GM23338 (cell line): Measurements from ENCODE around the gene TRAPPC3L. TPM values are rescaled to one million over a fixed set of nuclear protein-coding genes. Genes with fewer than 3 reads are reported as not detected.
A peak's percentile ranks its signal among the peaks of the same experiment; 100 is the strongest.

Experiments
- ATAC-seq: fragments of 200-7000 bp; cut with Tn5 transposase; 3 replicates; pipeline ENCODE4 v1.9.1; 2020
- DNase-seq: peaks from one replicate; pipeline ENCODE4 v3.0.0-alpha.2; 2015; ENCODE audit warnings: low spot score
- H2AFZ ChIP-seq: fragments of 200-600 bp; sonication (generic); 2 replicates; pipeline ENCODE4 v1.8.0; 2016; ENCODE audit warnings: antibody characterized with exemption, mild to moderate bottlenecking, moderate library complexity
- H3F3A ChIP-seq: fragments of 200-600 bp; sonication (generic); replicated peaks from 2 replicates; pipeline ENCODE4 v1.8.0; 2017; ENCODE audit warnings: antibody characterized with exemption, mixed run types, low read depth
- H3K27ac ChIP-seq: fragments of 200-600 bp; sonication (generic); 2 replicates; pipeline ENCODE4 v1.6.1; 2016; ENCODE audit warnings: low read depth
- H3K27me3 ChIP-seq: fragments of 200-600 bp; sonication (generic); 2 replicates; pipeline ENCODE4 v1.8.0; 2016; ENCODE audit warnings: mild to moderate bottlenecking, mixed run types, moderate library complexity; ENCODE audit not compliant: insufficient read depth
- H3K36me3 ChIP-seq: fragments of 200-600 bp; sonication (generic); 2 replicates; pipeline ENCODE4 v1.8.0; 2016; ENCODE audit warnings: mild to moderate bottlenecking; ENCODE audit not compliant: insufficient read depth
- H3K4me1 ChIP-seq: fragments of 200-600 bp; sonication (generic); 2 replicates; pipeline ENCODE4 v1.8.0; 2016; ENCODE audit warnings: mild to moderate bottlenecking, moderate library complexity; ENCODE audit not compliant: insufficient read depth
- H3K4me2 ChIP-seq: fragments of 200-600 bp; sonication (generic); 2 replicates; pipeline ENCODE4 v1.7.1; 2017; ENCODE audit warnings: mixed run types
- H3K4me3 ChIP-seq: fragments of 200-600 bp; sonication (generic); 2 replicates; pipeline ENCODE4 v1.6.1; 2016; ENCODE audit warnings: mixed run types
- H3K79me2 ChIP-seq: fragments of 200-600 bp; sonication (generic); replicated peaks from 2 replicates; pipeline ENCODE4 v1.8.0; 2017; ENCODE audit warnings: mild to moderate bottlenecking; ENCODE audit not compliant: insufficient read depth
- H3K9me2 ChIP-seq: fragments of 200-600 bp; sonication (generic); 2 replicates; pipeline ENCODE4 v1.8.0; 2017; ENCODE audit not compliant: insufficient read depth
- H4K20me1 ChIP-seq: fragments of 200-600 bp; sonication (generic); replicated peaks from 2 replicates; pipeline ENCODE4 v1.8.0; 2017; ENCODE audit warnings: mild to moderate bottlenecking; ENCODE audit not compliant: insufficient read depth
- H3K27ac Mint-ChIP-seq: 2 replicates; pipeline ENCODE4 v1.8.0; 2020; ENCODE audit warnings: inconsistent platforms, mild to moderate bottlenecking, moderate library complexity, mixed read lengths
- H3K27me3 Mint-ChIP-seq: 3 replicates; pipeline ENCODE4 v1.8.0; 2022; ENCODE audit warnings: low read depth, mild to moderate bottlenecking, moderate library complexity, mixed read lengths, inconsistent platforms; ENCODE audit not compliant: insufficient read depth, poor library complexity
- H3K36me3 Mint-ChIP-seq: 3 replicates; pipeline ENCODE4 v1.8.0; 2021; ENCODE audit warnings: low read depth, mild to moderate bottlenecking, inconsistent platforms, moderate library complexity, mixed read lengths
- H3K4me1 Mint-ChIP-seq: 3 replicates; pipeline ENCODE4 v1.8.0; 2020; ENCODE audit warnings: mild to moderate bottlenecking, inconsistent platforms, mixed read lengths
- H3K4me3 Mint-ChIP-seq: 3 replicates; pipeline ENCODE4 v1.8.0; 2021; ENCODE audit warnings: moderate library complexity, mild to moderate bottlenecking, inconsistent platforms, mixed read lengths
- H3K9me3 Mint-ChIP-seq: 3 replicates; pipeline ENCODE4 v1.8.0; 2020; ENCODE audit warnings: moderate library complexity, mild to moderate bottlenecking, inconsistent platforms, mixed read lengths
- CREB1 ChIP-seq: fragments of 250-450 bp; sonication (Bioruptor Pico); IDR thresholded peaks from 2 replicates; pipeline ENCODE4 v1.5.0; 2020; ENCODE audit warnings: low read depth, mild to moderate bottlenecking, moderate library complexity
- CTCF ChIP-seq, 2 experiments: fragments of 200-600 bp in 1 of 2; sonication (generic) in 1 of 2; conservative IDR thresholded peaks; 2 replicates each; pipeline versions ENCODE4 v1.5.1 to v1.6.1; 2016 to 2017; ENCODE audit warnings: antibody characterized with exemption in 2 of 2, low read depth in 2 of 2, mild to moderate bottlenecking in 2 of 2, moderate library complexity in 1 of 2
- ETS1 ChIP-seq: IDR thresholded peaks from 2 replicates; pipeline ENCODE4 v1.6.1; 2016; ENCODE audit warnings: antibody characterized with exemption
- EZH2 ChIP-seq: fragments of 200-600 bp; sonication (generic); IDR thresholded peaks from one replicate; pipeline ENCODE4 v1.8.0; 2017; ENCODE audit warnings: antibody characterized with exemption, mild to moderate bottlenecking, low read depth; ENCODE audit not compliant: unreplicated experiment
- NANOG ChIP-seq: IDR thresholded peaks from 2 replicates; pipeline ENCODE4 v1.6.1; 2016; ENCODE audit warnings: antibody characterized with exemption, borderline replicate concordance
- POLR2AphosphoS5 ChIP-seq: IDR thresholded peaks from 2 replicates; pipeline ENCODE4 v1.6.1; 2016; ENCODE audit warnings: antibody characterized with exemption, low read depth
- ZNF114 ChIP-seq: fragments of 250-450 bp; sonication (Bioruptor Pico); IDR thresholded peaks from 2 replicates; pipeline ENCODE4 v1.5.0; 2020; ENCODE audit warnings: mild to moderate bottlenecking, moderate library complexity
- ZNF331 ChIP-seq: fragments of 250-450 bp; sonication (Bioruptor Pico); IDR thresholded peaks from 2 replicates; pipeline ENCODE4 v1.5.0; 2020; ENCODE audit warnings: low read depth, mild to moderate bottlenecking, moderate library complexity
- ZNF462 ChIP-seq: fragments of 250-450 bp; sonication (Bioruptor Pico); IDR thresholded peaks from 2 replicates; pipeline ENCODE4 v1.5.0; 2020; ENCODE audit warnings: mild to moderate bottlenecking, moderate library complexity
- polyA plus RNA-seq: library from polyadenylated mRNA; unstranded; fragments of >200 nt; fragmentation: Nextera tagmentation; extraction: Ambion mirVana; gene quantifications from 2 replicates; pipeline ENCODE4 v1.2.1, GENCODE V29; 2016
- total RNA-seq: library from RNA; depleted of rRNA; stranded (reverse); fragments of >200 nt; shearing (Covaris generic); gene quantifications from 2 replicates; pipeline ENCODE4 v1.2.3, GENCODE V29; 2014

TRAPPC3L gene
- total and polyA plus RNA-seq, 2 experiments from 2014 or later: not detected

GRCh38 chr6:116461932-116462885 lies 83.3 kb downstream of the TRAPPC3L start (continued):
- TF ChIP-seq CTCF (conservative IDR thresholded peaks at IDR 0.05; ENCODE audit: low read depth in 2 of 2) (peak in 1 of 2 experiments; percentile 9; a peak in 1 of 4 replicates), NANOG (no peak), ZNF462 (0 out of 2 replicates have a peak, but pooled peaks have one; percentile 8)

GRCh38 chr6:116461331-116461931 lies 84.1 kb downstream of the TRAPPC3L start, which contains the start of gene CALHM6:
TSS of gene CALHM6 (plus strand) at chr6:116461375. CDS start at chr6:116461930, 555 bp downstream.
- ATAC-seq: no peak
- no peaks in the 10 kb centered on the region for H3K36me3 ChIP-seq
- Mint-ChIP-seq H3K27me3 (peaks cover 26% of the 10 kb centered on the region), H3K9me3 (no peaks in the 10 kb centered on the region), H3K4me3 (peak within 1 kb of the TSS; percentile 66), H3K4me1 (peaks cover 28% of the 10 kb centered on the region), H3K27ac (no peak within 1 kb of the TSS), H3K36me3 (no peaks in the 10 kb centered on the region)
- no peak for DNase-seq
- H3K27me3 ChIP-seq: peaks cover 48% of the 10 kb centered on the region
- H3K27ac ChIP-seq: no peak within 1 kb of the TSS
- peak within 1 kb of the TSS; percentile 93 for H2AFZ ChIP-seq
- no peaks in the 10 kb centered on the region for H3K79me2 ChIP-seq
- H3F3A ChIP-seq: peaks cover 4% of the 10 kb centered on the region
- no peaks in the 10 kb centered on the region; the same call in 1 of the 2 replicates for H4K20me1 ChIP-seq
- no peaks in the 10 kb centered on the region; the same call in 1 of the 2 replicates for H3K4me1 ChIP-seq
- peak within 1 kb of the TSS; percentile 82 for H3K4me2 ChIP-seq
- H3K4me3 ChIP-seq: peak within 1 kb of the TSS; percentile 56
- H3K9me2 ChIP-seq: no peaks in the 10 kb centered on the region
- TF ChIP-seq ZNF114: no peak
- no peak for TF ChIP-seq POLR2AphosphoS5
- no peak for TF ChIP-seq EZH2
- no peak for TF ChIP-seq ZNF331
- TF ChIP-seq ETS1: no peak
- no peak for TF ChIP-seq CREB1 (CRISPR knock-in tag)
